GM21367 (cell line): Measurements from ENCODE around the gene CTRL.
A peak's percentile ranks its signal among the peaks of the same experiment; 100 is the strongest.
"Not testable (repeated sequence)": the region's sequence is repeated elsewhere in the genome, so short reads cannot be mapped to it uniquely, and the experiment has no call there.

Experiments used
- ATAC-seq: cut with Tn5 transposase; IDR thresholded peaks from one replicate; pipeline ENCODE4 v1.9.1; 2021; ENCODE audit not compliant: unreplicated experiment

Gene CTRL

DNA sequence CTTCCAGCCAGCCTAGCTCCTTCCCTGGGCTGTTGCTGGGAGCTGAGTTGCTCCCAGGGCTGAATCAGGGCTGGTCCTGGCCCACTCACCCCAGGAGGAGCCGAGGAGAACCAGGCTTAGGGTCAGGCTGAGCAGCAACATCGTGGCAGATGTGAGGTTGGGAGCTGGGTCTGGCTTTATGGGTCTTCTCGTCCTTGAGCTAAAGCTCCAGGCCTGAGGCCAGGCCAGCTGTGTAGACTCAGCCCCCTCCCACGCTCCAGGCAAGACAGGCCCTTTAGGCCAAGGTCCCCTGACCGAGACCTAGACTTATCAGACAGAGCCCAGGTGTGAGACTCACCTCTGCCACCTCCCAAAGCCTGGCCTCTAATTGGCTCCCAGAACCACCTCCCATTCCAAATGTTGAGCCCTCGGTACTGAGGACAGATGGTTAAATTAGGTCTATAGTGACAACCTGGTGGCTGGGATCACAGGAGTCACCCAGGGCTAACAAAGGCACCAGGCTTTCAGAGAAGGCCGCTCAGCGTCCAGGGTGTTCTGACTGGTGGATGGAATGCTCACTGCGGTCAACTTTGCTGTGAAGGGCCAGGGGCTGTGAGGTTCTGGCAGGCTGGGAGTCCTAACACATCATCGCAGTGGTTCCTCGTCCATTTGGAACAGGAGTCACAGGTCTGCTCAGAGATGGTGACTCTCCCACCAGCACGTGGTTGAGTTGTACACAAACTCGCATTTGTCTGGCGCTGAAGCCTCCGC lies at the start of gene CTRL:
Gene CTRL, minus strand, starts transcription at position 151 of the 750 bp plus-strand sequence. Its CDS starts 10 bp downstream, at position 141.
- no peak for ATAC-seq

DNA sequence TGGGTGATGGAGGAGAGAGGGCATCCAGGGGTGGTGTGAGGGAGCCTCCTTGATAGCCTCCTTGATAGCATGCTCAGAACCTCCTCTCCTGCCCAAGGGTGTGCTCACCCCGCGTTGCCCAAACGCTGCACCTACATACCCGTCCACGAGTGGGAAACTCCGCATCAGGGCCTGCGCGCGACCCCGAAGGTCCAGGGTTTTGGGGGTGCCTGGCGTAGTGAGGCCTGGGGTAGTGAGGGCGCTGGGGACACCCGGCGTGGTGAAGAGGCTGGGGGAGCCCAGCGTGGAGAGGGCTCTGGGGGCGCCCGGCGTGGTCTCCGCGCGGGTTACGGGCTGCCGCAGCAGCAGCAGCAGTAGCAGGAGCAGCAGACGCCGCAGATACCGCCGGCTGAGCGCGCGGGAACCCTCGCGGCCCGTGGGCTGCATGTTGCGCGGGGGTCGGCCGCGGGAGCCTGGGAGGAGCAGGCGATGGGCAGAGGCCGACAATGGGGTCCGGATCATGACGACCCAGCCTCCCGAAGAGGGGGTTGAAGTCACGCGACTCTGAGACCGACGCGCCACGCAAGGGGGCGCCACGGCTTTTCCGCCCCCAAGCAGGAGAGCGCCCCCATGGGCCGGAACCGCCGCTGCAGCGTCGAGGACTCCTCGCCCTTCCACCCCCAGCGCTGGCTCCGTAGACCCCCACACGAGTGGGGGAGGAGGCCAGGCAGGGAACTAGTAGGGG lies 48.5 kb upstream of the CTRL start, which contains the start of gene DPEP3:
Gene DPEP3, minus strand, starts transcription at position 545 of the 724 bp plus-strand sequence. Its CDS starts 119 bp downstream, at position 426.
- no peak for ATAC-seq

DNA sequence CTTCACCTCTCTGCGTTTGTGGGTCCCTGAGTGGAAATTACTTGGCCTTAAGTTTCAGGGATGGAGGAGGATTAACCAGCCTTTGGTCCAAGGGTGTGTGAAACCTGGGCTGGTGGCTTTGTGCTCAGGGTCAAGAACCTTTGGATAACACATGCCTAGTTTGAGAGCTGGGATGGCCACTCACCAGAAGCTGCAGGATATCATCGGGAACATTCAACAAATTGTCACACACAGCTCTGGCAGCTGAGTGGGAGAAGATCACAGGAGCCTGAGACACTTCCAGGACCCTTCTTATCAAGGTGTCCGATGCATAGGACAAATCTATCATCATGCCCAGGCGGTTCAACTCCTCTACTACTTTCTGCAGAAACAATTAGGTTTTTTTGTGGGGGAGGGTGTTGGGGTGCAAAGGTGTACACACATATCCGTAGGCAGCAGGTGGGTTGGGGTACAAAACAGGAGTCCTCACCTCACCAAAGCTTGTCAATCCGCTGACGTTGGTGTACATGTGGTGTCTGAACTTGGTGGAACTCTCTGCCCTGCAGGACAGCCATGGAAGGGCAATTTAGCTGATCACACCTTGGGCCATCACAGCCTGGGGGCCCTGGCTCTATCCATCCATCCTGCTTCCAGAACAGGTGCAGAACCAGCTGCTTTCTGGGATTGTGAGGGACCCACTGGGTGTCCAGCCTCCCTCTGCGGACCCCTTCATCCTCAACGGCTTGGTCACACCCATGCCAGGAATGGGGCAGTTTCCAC lies 46.0 kb upstream of the CTRL start:
- ATAC-seq = no peak

DNA sequence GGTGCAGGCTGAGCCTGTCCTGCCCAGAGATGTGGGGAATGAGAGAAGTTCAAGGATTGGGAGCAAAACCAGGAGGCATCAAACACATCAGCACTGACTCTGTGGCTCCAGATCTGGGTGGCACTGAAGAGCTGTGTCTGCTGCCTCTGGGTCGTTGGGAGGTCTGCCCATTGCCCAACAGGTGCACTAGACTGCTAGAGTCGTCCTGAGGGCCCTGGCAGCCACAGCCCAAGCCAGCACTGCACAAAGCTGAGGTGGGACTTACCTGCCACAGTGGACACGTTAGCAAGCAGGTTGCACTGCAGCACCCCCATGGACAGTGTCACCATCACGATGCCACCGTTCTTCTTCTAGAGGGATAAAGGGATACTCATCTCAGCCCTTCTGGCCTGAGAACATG lies 45.3 kb upstream of the CTRL start:
- ATAC-seq = no peak

DNA sequence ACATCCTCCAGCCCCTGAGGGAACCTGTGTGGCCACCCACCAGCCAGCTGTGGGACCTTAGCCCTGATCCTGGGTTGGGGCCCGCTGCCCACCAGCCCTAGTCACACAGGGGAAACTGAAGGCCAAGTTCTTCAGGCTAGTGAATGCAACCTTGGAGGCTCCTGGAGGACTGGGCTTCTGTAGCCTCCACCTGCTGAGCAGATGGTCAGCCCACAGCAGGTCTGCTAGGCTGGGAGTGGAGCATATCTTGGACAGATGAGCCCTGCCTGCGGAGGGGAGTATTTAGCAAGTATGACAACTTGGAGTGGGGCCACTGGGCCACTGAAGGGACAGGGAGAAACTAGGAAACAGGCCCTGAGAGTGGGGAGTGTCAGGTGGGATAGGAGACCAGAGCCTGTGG lies 44.5 kb upstream of the CTRL start:
- ATAC-seq = no peak

DNA sequence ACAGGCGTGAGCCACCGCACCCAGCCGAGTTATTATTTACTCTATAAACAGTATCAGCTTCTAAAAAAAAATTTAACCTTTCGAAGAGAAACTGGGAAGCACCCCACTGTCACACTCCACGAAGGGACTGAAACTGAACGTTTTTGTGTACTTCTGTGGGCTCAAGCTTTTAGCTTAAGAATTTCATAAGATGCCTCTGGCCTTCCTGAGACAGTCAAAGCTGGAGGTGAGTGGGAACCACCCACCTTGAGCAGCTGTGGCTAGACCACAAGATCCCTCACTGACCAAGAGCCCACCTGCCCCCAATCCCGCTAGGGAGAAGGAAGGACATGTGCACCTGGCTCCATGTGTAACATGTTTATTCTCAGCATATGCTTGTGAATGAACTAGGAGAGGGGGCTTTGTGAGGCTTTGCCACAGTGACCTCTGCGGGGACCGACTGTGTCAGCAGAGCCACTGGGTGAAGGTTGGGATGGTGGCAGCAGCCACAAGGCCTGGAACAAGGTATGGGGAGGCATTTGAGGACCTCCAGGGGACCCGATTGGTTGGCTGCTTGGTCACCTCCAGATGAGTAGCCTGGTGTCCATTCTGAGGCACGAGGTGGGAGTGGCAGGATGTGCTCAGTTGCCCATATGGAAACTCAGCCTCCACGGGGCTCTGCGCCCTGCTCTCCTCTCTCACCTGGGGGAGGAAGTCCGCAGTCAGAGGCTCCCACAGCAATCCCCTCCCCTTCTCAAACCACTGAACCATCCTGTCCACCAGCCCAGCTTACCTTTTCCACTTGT lies 43.9 kb upstream of the CTRL start:
- no peak for ATAC-seq

DNA sequence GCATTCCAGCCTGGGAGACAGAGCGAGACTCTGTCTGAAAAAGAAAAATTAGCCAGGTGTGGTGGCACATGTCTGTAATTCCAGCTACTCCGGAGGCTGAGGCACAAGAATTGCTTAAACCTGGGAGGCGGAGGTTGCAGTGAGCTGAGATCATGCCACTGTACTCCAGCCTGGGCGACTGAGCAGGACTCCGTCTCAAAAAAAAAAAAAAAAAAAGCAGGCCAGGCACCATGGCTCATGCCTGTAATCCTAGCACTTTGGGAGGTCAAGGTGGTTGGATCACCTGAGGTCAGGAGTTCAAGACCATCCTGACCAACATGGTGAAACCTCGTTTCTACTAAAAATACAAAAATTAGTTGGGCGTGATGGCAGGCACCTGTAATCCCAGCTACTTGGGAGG lies 40.6 kb upstream of the CTRL start:
- not testable (repeated sequence) for ATAC-seq

DNA sequence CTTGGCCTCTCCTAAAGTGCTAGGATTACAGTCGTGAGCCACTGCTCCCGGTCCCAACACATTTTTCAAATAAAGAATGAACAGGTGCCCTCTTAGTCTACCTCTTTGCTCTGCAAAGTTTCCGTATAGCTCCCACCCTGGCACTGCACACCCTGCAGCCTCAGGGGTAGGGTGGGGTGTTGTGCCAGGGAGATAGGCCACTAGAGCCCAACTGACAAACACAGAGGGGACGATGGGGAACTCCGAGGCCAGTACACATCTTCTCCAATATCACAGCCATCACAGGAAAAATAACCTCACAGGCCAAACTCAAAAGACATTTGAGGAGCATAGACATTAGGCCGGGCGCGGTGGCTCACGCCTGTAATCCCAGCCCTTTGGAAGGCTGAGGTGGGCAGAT lies 39.4 kb upstream of the CTRL start:
- ATAC-seq = no peak

DNA sequence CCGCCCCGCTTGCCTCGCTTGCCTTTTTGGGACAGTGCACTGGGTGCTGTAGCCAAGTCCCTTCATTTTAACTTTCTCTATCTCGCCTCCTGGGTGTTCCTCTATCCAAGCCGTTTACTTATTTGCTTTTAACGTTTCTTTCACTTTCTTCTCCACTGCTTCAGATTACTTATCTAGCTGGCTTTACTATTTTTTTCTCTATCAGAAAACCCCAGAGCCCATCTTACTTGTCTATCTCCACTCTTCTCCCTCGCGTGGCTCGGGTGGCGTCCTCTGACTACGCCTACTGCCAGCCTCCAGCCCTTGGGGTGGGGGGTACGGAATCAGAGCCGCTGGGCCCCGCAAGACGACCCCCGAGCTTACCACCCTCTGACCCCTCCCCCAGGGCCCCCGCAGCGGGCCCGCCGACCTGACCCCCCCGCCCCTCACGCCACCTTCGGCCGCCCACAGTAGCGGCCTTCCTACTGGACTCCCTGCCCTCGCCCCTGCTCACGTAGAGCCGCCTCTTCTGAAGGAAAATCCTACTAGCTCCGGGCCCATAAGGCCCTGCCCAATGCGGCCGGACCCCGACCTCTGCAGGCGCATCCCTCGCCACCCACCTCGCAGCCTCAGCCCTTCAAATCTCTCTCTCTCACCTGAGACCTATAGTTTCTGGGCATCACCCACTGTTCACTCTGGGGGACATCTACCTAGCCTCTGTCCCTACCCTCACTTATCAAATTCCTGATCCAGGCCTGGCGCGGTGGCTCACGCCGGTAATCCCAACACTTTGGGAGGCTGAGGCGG lies 37.8 kb upstream of the CTRL start:
- no peak for ATAC-seq

DNA sequence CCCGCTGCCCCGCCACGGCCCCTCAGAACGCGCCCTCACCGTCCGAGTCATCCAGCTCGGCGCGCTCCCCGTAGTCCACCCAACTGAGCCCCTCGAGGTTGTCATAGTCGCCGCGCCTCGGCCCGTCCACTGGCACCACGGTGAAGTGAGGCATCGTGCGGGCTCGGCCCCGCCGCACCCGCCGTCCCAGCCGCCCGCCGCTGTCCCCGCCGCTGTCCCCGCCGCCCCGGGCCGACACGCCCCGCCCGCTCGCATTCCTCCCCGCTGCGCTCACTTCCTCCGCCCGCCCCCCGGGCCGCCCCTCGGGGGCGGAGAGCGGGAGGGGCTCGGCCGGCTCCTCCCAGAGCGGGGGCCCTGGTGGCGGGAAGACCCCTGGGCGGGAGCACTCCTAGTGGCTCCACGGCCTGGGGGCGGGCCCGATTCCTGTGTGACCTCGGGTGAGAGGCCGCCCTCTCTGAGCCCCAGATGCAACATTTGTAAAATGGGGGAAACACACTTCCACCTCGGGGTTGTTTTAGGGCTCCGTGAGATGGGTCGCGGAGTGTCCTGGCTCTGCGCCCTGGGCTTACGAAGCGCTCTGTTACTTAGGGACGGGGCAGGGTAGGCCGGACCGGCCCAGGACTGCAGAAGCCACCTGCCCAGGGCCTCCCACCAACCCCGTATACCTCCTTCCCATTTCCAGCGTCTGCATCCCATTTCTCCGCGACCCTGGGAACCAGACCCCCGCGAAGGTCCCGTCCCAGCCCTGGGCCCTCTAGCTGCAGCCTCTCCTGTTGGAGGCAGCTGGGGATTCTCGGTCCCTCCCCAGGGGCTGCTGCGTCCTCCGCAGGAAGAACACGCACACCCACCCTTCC lies 37.0 kb upstream of the CTRL start, which contains the start of gene SLC12A4:
Gene SLC12A4, minus strand, starts transcription at position 238 of the 854 bp plus-strand sequence. Its CDS starts 84 bp downstream, at position 154.
- ATAC-seq = peak; percentile 64

DNA sequence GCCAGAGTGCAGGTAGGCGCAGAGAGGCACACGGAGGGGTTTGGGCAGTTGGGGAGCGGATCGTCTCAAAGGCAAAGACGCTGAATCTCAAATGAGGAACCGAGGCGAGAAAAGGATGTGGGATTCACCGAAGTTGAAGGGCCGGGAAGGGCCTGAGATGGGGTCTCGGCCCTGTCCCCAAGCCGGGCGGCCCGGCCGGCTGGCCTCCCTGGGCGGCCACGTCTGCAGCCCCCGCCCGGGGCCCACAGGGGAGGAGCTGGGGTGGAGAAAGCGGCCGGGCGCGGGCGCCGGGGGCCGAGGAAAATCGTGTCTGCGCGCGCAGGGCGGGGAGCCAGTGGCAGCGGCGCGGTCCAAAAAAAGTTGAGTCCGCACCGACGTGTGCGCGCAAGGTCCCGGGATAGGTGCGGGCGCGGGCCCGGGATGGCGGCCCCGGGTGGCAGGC lies 36.3 kb upstream of the CTRL start:
- ATAC-seq = peak; percentile 15

DNA sequence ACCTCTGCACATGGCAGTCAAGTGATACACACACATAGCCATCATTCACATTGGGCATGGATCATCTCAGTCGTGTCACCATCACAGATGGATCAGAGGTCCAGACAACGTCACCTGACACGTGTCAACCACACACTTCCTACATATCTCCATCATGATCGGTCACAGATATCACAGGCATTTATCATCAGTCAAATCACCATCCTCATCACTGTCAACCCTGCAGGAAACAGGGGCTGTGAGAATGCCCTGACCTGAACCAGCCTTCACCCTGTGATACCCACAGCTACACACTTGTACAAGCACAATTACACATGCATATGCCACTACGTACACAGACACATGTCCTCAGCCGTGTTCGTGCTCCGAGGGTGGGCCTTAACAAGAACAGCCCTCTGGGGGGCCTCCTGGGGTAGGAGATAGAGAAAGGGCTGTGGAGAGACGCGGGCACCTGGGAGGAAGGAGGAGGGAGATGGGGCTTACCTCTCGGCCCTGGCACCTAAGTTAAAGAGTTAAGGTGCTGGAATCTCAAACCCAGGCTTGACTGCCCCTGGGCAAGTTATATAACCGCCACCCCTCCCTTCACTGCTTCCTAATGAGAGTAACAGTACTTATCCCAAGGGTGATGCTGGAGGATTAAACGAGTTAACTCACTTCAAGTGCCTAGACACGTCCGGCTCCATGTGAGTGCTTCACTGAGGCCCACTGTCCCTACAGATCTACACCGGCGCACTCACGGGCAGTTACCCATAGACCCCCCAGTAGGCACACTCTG lies 35.7 kb upstream of the CTRL start:
- no peak for ATAC-seq

DNA sequence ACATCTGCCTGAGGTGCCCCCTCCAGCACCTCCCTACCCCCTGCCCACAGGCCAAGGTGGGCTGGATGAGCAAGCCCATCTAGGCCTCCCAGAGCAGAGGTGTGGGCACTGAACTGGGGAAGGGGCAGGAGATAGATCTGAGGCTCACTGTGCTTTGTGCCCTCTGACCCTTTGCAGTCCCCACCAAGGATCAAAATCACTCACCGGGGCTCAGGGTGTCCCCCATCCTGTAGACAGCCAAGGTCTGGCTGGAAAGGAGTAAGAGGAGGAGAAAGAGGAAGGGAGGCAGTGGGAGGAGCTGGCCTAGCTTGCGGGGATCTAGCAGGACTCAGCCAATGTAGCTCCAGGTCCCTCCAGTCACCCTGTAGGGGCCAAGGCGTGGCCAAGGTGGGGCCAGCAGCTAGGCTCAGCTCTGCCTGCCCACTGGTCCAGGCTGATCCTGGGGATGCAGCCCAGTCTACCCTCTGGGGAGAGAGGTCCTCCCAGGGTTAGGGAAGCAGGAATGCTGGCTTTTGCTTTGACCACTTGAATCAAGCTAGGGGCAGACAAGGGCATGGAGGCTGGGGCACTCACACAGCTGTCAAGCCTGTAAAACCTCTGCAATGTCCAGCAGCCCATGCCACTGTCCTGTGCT lies 35.0 kb upstream of the CTRL start:
- ATAC-seq = no peak

DNA sequence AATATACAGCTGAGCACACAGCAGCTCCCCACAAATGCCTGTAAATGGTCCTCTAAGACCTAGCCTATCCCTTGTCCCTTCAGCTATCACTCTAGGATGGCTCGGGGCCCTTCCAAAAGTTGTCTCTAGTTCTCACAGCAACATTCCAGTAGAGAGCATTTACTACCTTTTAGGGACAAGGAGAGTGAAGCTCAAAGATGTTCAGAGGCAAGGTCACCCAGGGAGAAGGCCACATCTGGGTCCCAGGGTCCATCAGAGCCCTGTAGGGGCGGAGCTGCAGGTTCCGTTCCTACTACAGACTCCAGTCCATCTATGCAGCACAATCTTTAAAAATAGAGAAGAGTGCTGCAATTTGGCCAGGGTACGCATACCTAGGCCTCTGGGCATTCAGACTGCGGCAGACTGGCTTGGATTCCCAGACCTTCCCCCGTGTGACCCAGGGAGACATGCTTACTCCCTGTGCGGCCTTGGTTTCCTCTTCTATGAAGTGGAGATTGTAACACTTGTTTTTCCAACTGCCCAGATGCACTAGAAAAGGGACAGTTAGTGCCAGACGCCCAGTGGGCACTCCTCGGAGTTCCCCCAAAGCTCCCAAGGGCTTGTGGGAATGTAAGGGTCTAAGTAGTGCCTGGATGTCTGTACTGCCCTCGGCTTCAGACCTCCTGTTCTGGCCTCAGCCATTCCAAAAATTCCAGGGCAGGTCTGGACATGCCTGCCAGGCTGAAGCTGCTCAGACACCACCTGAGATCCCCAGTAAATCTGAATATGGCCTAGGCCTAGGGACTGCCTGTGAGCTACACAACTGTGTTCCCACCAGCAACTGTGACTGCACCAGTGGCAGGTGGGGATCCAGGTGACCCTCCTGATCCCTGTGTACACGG lies 34.2 kb upstream of the CTRL start:
- no peak for ATAC-seq

DNA sequence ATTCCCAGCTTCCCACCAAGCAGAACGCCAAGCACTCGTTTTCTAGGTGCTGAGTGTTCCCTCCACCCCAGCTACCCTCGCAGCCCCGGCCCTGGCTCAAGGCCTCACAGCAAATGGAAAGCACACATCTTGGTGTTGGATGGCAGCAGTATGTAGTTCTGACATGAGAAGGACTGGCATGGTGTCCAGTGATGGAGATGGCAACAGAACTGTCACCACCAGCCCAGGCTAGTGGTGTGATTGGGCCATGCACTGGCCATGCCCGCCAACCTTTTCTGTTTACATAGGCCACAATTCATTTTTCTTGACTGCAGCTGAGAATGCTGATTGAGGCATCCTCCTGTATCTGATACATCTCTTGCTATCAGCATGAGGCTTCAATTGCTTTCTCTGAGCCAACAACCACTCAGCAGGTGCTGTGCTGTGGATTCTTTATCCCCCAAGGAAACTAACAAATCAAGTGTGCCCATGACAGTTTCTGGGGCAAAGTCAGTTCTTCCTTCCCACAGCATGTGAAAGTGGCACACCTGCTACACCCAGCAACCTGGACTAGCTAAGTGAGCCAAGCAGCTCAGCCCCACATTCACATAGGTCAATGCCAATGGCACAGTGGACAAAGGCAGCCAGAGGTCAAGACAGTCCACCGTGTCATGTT lies 32.9 kb upstream of the CTRL start:
- ATAC-seq = no peak

DNA sequence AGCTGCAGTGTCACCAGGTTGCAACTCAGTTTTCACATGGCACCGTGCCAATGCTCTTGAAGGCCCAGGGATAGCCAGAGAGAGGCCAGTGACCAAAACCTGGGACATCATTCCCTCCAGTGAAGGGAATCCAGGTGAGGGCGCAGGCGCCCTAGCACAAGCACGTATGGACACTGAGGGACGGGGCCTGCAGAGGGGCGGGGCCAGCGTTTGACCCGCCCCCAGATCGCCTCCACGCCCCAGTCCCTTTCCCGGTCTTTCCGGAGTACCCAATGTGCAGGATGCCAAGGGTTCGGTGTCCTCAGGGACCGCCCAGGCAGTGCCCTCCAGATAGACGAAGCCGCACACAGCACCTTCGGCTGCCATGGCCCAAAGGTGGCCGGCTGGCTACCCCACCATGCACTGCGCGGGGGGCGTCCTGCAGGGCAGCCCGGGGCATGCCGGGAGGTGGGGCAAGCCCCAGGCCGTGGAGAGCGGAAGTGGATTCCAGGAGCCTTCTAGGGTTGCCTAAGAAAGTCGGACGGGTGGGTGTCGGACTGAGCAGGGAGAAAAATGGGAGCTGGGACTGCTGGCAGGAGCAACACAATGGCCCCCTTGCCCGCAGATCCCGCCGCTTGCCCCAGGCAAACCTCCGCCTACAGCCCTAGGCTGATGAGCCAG lies 32.1 kb upstream of the CTRL start:
- no peak for ATAC-seq
